GM12878 (cell line): ENCODE measurements around the gene AQP2.

Source experiments
- CTCF ChIP-seq, 3 experiments: IDR thresholded peaks in 2 of 3; conservative IDR thresholded peaks in 1 of 3; 2 replicates each; pipeline ENCODE4 v1.5.1; 2011; ENCODE audit warnings: low read depth in 3 of 3, low read length in 3 of 3, mild to moderate bottlenecking in 3 of 3, control low read depth in 2 of 3, moderate library complexity in 2 of 3, inconsistent platforms in 1 of 3, mixed read lengths in 1 of 3; ENCODE audit not compliant: control insufficient read depth in 2 of 3, insufficient read depth in 1 of 3; ENCODE audit errors: extremely low read depth in 1 of 3
- HDAC2 ChIP-seq: fragments of 200-600 bp; sonication (generic); IDR thresholded peaks from 2 replicates; pipeline ENCODE4 v1.6.1; 2017
- NFIC ChIP-seq: IDR thresholded peaks from 2 replicates; pipeline ENCODE4 v1.6.1; 2012; ENCODE audit warnings: low read depth, mild to moderate bottlenecking, inconsistent platforms, low read length, moderate library complexity
- REST ChIP-seq: IDR thresholded peaks from 2 replicates; pipeline ENCODE4 v1.6.1; 2012; ENCODE audit warnings: mild to moderate bottlenecking, low read depth, low read length
- TBL1XR1 ChIP-seq: IDR thresholded peaks from 2 replicates; pipeline ENCODE4 v1.6.1; 2012; ENCODE audit warnings: low read depth, low read length, improper control_type of control experiment

DNA sequence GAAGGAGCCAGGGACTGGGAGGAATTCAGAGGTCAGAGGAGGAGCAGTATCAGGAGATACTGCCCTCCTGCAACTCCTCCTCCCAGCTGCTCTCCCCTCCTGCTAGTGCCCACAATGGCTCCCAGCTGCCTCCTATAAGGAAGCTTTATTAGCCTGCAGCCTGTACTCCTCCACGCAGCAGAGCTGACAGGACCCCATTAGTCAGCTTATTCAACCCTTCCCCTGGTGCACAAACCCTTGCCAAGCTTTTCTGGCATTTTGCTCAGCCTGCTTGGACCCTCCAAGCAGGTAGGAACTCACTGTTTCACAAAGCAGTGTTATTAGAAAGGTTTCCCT lies 6.9 kb upstream of the AQP2 start:
- TF ChIP-seq CTCF (IDR thresholded peaks at IDR 0.05 in 2 of 3, conservative IDR thresholded peaks at IDR 0.05 in 1 of 3; ENCODE audit: control insufficient read depth in 2 of 3, extremely low read depth in 1 of 3, insufficient read depth in 1 of 3, low read depth in 3 of 3, low read length in 3 of 3) (no peak), TBL1XR1 (no peak), REST (no peak), NFIC (no peak), HDAC2 (no peak)
